HG03354 (cell line): Measurements from ENCODE around the gene ARID5A.

Source experiments
- ATAC-seq: cut with Tn5 transposase; IDR thresholded peaks from one replicate; pipeline ENCODE4 v1.9.1; 2021; ENCODE audit warnings: mild to moderate bottlenecking; ENCODE audit not compliant: unreplicated experiment, poor library complexity, severe bottlenecking

ARID5A gene

GRCh38 chr2:96591054-96591453 is 54.5 kb downstream of the ARID5A start:
- no peak for ATAC-seq

GRCh38 chr2:96591494-96591893 is 54.9 kb downstream of the ARID5A start:
- ATAC-seq: no peak

- no peak for ATAC-seq
Measured at GRCh38 chr2:96594282-96594681, 57.7 kb downstream of the ARID5A start.

- ATAC-seq: no peak
Measured at GRCh38 chr2:96594691-96595152, 58.2 kb downstream of the ARID5A start.

GRCh38 chr2:96596596-96596995 is 60.0 kb downstream of the ARID5A start:
- no peak for ATAC-seq

- no peak for ATAC-seq
Measured at GRCh38 chr2:96599941-96600340, 63.4 kb downstream of the ARID5A start.

GRCh38 chr2:96601382-96602292 is 65.1 kb downstream of the ARID5A start:
- no peak for ATAC-seq
